HTERT RPE-1 (cell line): ENCODE measurements around the gene C17orf75.
"Not testable (repeated sequence)": the region's sequence is repeated elsewhere in the genome, so short reads cannot be mapped to it uniquely, and the experiment has no call there.

Experiments used
- in situ Hi-C: fragments of 300-500 bp; cut with MboI; formaldehyde crosslinking; loops from 4 replicates; pipeline ENCODE4 v1.14.3; 2020; ENCODE audit warnings: low sequenced_read_pairs

Gene C17orf75, protein sequence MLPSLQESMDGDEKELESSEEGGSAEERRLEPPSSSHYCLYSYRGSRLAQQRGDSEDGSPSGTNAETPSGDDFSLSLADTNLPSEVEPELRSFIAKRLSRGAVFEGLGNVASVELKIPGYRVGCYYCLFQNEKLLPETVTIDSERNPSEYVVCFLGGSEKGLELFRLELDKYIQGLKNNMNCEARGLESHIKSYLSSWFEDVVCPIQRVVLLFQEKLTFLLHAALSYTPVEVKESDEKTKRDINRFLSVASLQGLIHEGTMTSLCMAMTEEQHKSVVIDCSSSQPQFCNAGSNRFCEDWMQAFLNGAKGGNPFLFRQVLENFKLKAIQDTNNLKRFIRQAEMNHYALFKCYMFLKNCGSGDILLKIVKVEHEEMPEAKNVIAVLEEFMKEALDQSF

GRCh38 chr17:32341857-32342602 is at the start of gene C17orf75:
Gene C17orf75, minus strand, starts transcription at chr17:32342173. Its CDS starts 34 bp downstream, at chr17:32342139.
- in situ Hi-C loops, result no loop called here

DNA sequence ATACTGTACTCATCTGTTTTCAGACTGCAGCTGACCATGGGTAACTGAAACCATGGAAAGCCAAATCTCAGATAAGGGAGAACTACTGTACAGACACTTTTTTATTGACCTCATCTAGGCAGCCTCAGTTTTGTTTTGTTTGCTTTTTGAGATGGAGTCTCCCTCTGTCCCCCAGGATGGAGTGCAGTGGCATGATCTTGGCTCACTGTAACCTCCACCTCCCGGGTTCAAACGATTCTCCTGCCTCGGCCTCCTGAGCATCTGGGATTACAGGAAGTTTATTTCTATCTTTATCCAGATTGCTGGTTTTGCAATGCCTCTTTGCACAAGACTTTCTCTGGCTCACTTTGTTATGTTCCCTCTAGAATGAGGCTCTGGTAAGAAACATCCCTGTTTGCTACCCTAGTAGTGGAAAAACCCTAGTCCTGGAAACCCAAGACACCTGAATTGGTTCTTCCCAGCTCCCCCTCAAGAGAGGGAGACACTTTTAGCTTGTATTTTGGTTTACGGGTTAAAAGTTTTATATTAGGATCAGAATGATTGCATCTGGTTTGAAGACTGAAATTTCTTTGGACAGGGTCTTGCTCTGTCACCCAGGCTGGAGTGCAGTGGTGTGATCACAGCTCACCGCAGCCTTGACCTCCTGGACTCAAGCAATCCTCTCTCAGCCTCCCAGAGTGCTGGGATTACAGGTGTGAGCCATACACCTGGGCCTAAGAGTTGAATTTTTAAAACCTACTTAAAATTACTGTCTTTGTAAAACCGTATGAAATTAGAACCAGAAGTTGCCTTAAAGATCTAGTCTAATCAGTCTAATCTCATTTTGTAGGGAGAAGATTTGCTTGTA is 46.9 kb upstream of the C17orf75 start:
- in situ Hi-C loops, result no loop called here

DNA sequence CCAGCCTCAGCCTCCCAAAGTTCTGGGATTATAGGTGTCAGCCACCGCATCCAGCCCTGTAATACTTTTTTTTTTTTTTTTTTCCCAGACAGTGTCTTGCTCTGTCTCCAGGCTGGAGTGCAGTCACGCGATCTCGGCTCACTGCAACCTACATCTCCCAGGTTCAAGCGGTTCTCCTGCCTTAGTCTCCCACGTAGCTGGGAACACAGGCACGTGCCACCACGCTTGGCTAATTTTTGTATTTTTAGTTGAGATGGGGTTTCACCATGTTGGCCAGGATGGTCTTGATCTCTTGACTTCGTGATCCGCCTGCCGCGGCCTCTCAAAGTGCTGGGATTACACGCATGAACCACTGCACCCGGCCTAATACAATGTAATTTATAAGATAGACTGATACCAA is 46.2 kb upstream of the C17orf75 start:
- in situ Hi-C loops, result not testable (repeated sequence)

DNA sequence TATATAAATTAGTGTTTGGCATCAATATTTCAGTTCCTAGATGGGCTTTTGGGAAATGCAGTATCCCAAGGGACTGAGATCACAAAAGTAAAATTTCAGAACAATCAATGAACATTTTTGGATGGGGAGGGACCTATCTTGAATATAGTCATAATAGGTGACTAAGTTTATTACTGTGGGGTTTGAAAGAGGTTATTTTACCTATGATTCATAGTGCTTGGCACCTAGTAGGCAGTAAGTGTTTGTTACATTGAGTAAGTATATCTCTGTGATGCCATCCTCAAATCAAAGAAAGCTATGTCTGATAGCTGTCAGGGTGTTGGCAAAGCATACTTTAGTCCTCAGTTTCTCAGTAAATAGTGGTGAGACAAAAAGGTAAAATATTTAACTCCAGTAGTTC is 44.9 kb upstream of the C17orf75 start:
- in situ Hi-C loops, result no loop called here

GRCh38 chr17:32385971-32386370 is 44.0 kb upstream of the C17orf75 start:
- in situ Hi-C loops, result no loop called here

DNA sequence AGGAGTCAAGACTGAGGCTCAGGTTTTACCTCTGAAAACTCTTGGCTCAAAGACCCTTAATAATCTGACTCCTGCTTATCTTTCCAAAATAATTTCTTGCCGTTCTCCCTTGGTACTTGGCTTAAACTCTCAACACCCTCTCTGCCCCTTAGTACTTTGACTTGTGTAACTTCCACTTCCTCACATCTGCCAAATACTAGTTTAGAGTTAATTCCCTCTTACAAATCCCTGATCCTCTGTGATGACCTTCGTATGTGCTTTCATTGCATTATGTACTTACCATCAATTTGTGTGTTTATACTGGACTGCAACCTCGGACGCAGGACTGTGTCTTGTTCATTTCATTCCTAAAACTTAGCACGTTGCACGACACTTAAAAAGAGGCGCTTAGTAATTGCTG is 43.1 kb upstream of the C17orf75 start:
- in situ Hi-C loops, result no loop called here

GRCh38 chr17:32383926-32384434 is 42.0 kb upstream of the C17orf75 start:
- in situ Hi-C loops, result no loop called here

DNA sequence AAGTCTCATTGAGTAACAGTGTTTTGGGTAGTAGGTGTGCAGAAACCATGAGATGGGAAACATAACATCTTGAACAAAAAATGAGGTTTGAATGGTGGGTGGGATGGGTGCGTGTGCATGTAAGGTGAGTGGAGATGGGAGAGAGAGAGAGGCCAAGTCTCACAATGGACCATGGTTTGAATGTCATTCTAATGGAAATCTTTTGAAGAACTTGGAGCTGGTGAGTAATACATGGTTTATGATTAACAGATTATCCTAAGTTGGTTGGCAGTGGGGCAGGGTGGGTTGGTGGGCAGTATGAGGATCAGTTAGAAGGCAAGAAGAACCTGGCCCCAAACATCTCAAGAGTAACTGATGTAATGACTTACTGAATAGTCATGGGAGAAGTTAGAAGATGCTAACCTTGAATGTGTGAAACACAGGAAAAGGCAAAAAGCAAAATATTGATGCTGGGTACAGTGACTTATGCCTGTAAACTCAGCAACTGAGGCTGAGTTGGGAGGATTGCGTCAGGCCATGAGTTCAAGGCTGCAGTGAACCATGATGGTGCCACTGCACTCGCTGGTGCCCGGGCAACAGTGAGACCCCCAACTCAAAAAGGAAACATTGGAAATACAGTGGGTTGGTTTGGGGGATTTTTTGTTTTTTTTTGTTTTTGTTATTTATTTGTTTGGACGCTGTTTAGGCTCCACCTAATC is 40.7 kb upstream of the C17orf75 start:
- in situ Hi-C loops, result no loop called here

GRCh38 chr17:32370426-32370825 is 28.5 kb upstream of the C17orf75 start:
- in situ Hi-C loops, result no loop called here

DNA sequence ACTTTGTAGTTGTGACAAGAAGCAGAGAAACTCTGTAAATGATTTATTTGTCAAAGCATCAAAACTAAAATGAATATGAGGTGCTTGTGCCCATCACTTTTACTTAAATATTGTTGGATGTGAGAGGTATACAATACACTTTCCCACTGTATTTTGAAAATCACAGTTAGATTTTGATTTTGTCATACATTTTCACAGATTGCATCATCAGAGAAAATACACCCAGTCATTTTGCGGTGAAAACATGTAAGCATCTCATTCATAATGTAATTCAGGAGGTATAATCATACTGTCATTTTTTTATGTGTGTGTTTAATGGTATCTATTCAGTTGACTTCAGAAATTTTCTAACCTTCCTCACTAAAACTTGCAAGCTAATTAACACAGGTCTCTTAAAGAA is 19.3 kb upstream of the C17orf75 start:
- in situ Hi-C loops, result no loop called here

- in situ Hi-C loops, result no loop called here
Observed at GRCh38 chr17:32357615-32358014, 15.6 kb upstream of the C17orf75 start.

DNA sequence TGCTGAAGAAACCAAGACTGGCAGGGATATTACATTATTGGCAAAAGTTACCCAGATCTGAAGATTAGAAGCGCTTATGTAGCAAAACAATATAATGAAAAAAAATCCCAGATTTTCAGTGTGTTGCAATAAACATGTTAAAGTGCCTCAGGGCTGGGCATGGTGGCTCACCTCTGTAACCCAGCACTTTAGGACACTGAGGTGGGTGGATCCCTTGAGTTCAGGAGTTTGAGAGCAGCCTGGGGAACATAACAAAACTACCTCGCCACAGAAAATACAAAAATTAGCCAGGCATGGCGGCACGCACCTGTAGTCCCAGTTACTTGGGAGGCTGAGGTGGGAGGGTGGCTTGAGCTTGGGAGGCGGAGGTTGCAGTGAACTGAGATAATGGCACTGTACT is 14.8 kb upstream of the C17orf75 start:
- in situ Hi-C loops, result no loop called here

- in situ Hi-C loops, result no loop called here
Observed at GRCh38 chr17:32356378-32356743, 14.4 kb upstream of the C17orf75 start.

- in situ Hi-C loops, result no loop called here
Observed at GRCh38 chr17:32355649-32356377, 13.8 kb upstream of the C17orf75 start.

- in situ Hi-C loops, result not testable (repeated sequence)
Observed at GRCh38 chr17:32352734-32353133, 10.8 kb upstream of the C17orf75 start.

GRCh38 chr17:32350666-32351418 is 8.9 kb upstream of the C17orf75 start:
- in situ Hi-C loops, result no loop called here

DNA sequence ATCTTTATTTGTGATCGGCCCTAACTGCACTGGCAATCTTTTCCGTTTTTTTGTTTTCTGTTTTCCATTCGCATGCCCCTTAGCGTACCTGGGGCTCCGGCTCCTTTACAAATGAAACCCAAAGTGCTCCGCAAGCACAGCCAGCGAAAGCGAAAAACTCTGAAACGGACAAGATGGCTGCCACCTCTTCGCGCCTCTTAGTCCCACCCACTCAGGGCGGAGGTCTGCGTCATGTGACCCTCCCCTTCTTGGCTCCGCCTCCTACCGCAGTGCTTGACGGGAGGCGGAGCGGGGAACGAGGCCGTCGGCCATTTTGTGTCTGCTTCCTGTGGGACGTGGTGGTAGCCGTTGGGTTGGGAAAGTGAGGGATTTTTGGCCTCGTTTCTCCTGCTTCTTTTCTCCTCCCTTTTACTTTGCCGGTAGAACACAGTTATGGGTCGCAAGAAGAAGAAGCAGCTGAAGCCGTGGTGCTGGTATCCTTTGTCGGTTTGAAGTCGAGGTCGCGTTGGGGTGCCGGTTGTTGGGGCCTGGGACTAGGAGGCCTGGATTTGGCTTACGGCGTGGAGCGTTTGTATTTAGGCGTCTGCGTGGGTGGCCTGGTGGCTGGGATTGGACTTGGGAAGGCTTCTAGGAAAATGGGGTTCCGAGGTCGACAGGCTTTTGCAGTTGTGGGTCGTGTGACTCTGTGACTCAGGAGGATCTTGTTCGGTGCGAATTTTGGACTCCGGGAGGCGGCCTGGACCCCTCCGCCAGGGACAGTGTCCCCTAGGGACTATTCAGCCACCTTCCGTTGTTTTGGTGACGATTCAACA is 8.1 kb upstream of the C17orf75 start, which contains the start of gene ZNF207:
Gene ZNF207, plus strand, starts transcription at position 304 of the 812 bp plus-strand sequence. Its CDS starts 129 bp downstream, at position 433.
- in situ Hi-C loops, result no loop called here

- in situ Hi-C loops, result no loop called here
Observed at GRCh38 chr17:32349503-32349853, 7.5 kb upstream of the C17orf75 start.
